ENCODE data around the gene TAB2.
"Not testable (repeated sequence)": the region's sequence is repeated elsewhere in the genome, so short reads cannot be mapped to it uniquely, and the experiment has no call there.

The TAB2 gene

DNA sequence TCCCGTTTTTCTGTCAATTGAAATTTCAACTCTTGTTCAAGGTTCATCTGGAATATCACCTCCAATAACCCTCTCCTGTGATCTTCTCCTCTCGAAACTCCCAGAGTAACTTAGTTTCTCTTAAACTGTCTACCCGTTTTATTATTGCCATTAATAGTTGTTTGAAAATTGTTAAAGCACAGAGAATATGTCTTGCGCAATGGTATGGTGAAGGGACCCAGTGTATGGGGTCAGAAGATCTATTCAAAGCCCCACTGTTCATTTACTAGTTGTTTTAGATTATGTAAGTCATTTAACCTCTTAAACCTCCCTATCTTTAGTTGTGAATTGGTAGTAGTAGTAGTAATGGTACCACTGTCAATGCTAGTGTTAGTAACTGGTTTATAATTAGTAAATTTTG lies 6.2 kb upstream of the TAB2 start:
- in situ Hi-C loops (cut with MboI; ENCODE audit: low sequenced_read_pairs), result no loop called here

DNA sequence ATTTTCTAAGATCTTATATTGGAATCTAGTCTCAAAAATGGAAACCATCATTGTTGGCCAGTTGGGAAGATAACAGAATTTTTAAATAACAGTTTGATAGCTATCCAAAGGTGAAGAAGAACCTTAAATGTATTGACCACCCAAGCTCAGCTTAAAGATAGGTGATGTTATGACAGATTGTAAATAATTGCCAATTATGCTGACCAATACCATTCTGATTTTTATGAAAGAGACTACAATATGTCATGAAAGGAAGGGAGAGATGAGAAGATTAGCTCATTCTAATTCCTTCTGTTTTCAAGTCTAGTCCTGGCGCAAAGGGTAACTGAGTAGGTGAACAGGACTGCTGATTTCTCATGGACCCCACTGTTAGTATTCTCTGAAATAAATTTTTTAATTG lies 5.7 kb upstream of the TAB2 start:
- in situ Hi-C loops (cut with MboI; ENCODE audit: low sequenced_read_pairs), result no loop called here

DNA sequence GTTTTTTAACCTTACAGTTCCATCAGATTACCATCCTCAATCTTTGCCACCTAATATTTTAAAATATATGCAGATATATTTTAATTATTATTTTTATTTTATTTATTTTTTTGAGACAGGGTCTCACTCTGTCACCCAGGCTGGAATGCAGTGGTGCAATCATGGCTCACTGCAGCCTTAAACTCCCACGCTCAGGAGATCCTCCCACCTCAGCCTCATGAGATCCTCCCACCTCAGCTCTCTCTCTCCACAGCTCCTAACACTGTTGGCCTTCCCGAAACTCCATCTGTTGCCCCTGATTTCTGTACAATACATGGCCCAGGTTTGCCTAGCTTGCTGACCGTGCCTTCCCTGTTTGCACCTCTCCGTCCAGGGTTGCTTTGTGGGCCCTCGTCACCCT lies 4.4 kb upstream of the TAB2 start:
- in situ Hi-C loops (cut with MboI; ENCODE audit: low sequenced_read_pairs), result no loop called here

DNA sequence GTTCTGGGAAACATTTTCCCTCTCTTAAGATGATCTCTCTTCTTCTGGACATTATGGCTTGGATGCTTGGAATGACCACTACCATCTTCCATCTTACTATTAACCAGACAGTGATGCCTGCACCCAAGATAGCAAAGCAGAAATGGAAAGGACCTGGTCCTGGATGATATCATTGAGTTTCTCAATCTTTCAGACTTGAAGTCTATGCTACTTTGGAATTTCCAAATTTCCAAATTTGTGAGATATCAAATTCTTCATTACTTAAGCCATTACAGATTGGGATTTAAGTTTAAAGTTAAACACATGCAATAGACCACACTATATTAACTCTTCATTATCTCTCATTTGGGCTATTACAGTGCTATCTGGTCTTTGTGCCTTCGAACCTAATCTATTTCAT lies 3.7 kb upstream of the TAB2 start:
- in situ Hi-C loops (cut with MboI; ENCODE audit: low sequenced_read_pairs), result no loop called here

DNA sequence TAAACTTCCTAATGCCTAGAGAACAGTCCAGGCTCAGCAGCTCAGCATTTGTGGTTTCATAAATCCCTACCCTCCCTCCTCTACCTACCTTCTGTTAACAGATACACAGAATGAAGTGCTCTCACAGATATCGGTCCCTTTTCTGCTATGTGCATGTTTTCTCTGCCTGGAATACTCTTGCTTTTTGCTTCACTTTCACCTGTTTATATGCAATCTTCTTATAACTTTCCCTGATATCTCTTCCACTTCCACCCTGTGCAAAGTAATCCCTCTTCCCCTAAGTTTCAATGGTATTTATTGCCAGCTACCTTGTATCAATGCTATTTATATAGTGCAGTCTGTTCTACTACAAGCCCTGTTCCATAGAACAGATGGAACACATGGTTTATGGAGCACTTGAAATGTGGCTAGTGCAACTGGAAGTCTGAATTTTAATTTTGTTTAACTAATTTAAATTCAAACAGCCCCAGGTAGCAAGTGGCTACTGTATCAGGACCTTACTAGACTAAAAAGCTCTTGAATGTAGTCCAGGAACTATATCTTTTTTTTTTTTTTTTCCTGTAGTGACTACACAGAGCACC lies 3.1 kb upstream of the TAB2 start:
- in situ Hi-C loops (cut with MboI; ENCODE audit: low sequenced_read_pairs), result no loop called here

DNA sequence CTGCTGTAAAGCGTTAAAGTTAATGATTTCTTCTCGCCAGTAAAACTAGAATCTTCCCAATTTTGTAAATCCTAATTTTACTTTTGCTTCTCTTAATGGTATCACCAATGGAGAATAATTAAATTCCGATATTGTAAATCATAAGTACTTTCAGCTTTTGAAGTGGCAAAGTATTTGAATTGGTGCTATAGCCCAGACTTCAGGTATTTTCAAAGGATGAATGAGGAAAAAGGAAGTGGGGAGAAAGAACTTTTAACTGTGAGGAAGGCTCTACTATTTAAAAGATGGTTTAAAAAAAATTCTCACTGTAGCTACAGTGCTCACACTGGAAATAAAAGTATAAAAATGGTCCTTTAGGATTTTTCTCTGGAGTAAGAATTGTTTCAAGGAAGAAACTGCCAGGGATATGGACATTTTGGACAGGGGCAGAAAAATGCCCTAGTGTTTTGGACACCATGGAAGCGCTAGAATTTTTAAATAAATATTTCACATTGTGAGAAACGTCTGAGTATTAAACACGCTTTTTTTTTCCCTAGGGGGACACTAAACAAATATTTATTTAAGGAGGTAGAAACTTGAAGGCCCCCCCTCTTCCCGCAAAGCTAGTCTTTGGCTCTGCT lies 1.3 kb upstream of the TAB2 start:
- in situ Hi-C loops (cut with MboI; ENCODE audit: low sequenced_read_pairs), result no loop called here

GRCh38 chr6:149316740-149317643 lies 520 bp upstream of the TAB2 start:
- in situ Hi-C loops (cut with MboI; ENCODE audit: low sequenced_read_pairs), result no loop called here

GRCh38 chr6:149318581-149319286 lies 1.2 kb downstream of the TAB2 start:
- in situ Hi-C loops (cut with MboI; ENCODE audit: low sequenced_read_pairs), result no loop called here

DNA sequence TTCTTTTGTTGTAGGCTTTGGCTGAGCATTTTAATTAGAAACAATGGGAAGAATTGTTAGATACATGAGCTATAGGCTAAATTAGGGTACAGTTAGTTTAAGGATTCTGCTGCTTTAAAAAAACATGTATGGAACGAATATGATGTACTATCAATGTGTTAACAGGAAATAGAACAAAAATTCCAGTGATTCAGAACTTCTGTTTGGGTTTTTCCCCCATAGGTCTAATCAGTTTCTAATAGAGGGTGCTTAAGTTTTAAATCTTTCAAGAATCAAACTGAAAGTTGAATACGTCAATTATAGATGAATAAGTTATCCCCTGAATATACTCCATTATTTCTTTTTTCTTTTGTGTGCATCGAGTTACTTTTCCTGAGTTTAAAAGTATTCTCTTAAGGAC lies 1.9 kb downstream of the TAB2 start:
- in situ Hi-C loops (cut with MboI; ENCODE audit: low sequenced_read_pairs), result no loop called here

GRCh38 chr6:149320016-149320415 lies 2.5 kb downstream of the TAB2 start:
- in situ Hi-C loops (cut with MboI; ENCODE audit: low sequenced_read_pairs), result not testable (repeated sequence)

GRCh38 chr6:149320796-149321195 lies 3.3 kb downstream of the TAB2 start:
- in situ Hi-C loops (cut with MboI; ENCODE audit: low sequenced_read_pairs), result no loop called here

GRCh38 chr6:149323353-149323752 lies 5.8 kb downstream of the TAB2 start:
- in situ Hi-C loops (cut with MboI; ENCODE audit: low sequenced_read_pairs), result no loop called here

DNA sequence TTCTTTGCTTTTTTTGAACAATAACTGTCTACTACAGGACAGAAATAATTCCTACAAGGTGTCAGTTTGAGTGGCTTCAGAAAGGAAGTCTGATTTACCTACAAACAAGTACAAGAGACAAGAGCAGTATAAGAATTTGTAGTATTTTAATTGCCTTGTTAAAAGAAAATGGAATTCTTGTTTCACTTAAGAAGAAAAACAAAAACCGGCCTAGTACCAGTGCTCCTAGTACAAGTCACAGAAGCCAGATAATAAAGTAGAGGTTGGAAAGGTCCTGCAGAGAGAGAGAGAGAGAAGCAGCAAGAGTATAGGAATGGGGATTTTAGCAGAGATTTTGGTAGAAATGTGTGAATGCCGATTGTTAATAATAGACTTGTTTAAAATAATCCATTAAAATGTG lies 6.4 kb downstream of the TAB2 start:
- in situ Hi-C loops (cut with MboI; ENCODE audit: low sequenced_read_pairs), result no loop called here

DNA sequence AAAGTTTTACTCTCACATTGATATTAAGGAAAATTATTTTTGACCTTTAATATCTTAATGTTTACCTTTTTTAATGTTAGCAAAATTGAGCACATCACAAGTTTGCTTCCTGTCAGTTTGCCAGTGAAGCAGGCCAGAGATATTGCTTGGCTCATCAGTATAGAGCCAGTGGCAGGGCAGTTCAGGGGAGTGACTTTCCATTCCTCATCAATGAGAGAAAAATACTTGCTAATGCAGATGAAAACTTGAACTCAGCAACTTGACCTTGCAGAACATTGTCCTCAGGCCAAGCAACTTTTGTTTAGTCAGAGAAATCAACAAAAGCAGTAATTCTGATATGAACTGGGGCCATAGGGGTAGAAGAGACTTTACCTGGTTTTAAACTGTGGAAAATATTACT lies 6.9 kb downstream of the TAB2 start:
- in situ Hi-C loops (cut with MboI; ENCODE audit: low sequenced_read_pairs), result no loop called here

- in situ Hi-C loops (cut with MboI; ENCODE audit: low sequenced_read_pairs), result no loop called here
These were observed 8.2 kb downstream of the TAB2 start for GRCh38 chr6:149325648-149326236.

DNA sequence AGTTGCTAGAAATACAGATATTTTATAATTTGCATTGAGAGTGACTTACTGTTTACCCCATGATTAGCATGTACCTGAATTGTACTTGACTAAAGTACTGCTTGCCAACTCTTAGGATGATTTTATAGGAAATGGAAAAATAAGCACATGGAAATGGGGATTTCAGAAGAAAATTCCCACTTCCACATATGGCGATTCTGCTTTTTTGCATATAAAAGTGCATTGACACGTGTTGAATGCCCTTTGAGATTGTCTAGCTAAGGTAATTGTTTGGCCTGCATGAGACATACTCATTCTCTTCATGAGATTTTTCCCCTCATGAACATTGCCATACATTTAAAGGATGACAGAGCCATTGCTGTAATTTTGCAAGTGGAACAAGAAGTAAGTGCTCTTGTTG lies 10.1 kb downstream of the TAB2 start:
- in situ Hi-C loops (cut with MboI; ENCODE audit: low sequenced_read_pairs), result no loop called here

DNA sequence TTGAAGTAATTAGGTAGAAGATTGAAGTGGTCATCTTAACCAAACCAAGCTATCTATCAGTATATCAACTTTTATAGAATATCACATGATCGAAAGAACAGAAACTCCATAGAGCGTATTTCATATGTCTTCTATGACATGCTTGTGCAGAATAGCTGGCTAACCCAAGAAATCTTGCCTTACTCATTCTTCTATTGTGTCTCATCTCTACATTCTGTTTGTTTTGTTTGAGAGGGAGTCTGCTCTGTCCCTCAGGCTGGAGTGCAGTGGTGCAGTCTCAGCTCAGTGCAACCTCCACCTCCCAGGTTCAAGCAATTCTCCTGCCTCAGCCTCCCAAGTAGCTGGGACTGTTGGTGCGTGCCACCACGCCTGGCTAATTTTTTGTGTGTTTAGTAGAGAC lies 10.6 kb downstream of the TAB2 start:
- in situ Hi-C loops (cut with MboI; ENCODE audit: low sequenced_read_pairs), result no loop called here

GRCh38 chr6:149329529-149329928 lies 12.0 kb downstream of the TAB2 start:
- in situ Hi-C loops (cut with MboI; ENCODE audit: low sequenced_read_pairs), result no loop called here

- in situ Hi-C loops (cut with MboI; ENCODE audit: low sequenced_read_pairs), result no loop called here
These were observed 12.6 kb downstream of the TAB2 start for GRCh38 chr6:149330133-149330532.

DNA sequence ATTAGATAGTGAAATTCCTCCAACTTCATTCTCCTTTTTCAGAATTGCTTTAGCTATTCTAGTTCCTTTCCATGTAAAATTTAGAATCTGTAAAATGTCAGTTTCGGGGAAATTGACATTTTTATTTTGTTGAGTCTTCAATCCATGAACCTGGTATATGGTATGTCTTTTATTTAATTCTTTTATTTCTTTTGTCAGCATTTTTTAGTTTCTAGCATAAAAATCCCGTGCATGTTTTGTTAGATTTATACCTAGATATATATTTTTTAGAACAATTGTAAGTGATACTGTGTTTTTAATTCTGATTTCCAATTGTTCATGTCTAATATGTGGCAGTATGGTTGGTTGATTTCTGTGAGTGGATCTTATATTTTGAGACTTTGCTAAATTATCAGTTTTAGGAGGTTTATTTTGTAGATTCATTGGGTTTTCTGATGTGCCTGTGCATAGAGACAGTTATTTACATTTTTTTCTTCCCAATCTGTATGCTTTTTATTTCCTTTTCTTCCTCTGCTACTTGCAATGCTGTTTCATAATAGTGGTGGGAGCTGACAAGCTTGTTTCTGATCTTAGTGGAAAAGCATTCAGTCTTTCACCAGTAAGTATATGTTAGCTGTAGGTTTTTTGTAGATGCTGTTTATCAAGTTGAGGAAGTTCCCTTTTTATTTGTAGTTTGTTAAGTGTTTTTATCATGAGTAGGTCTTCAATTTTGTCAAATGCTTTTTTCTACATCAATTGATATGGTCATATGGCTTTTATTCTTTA lies 13.7 kb downstream of the TAB2 start:
- in situ Hi-C loops (cut with MboI; ENCODE audit: low sequenced_read_pairs), result no loop called here
